Measurements from ENCODE around the gene SLCO1A2. TPM values are rescaled to one million over a fixed set of nuclear protein-coding genes. Genes with fewer than 3 reads are reported as not detected.

SLCO1A2 gene
- total RNA-seq, 4 donors from 2014 or later: not detected

DNA sequence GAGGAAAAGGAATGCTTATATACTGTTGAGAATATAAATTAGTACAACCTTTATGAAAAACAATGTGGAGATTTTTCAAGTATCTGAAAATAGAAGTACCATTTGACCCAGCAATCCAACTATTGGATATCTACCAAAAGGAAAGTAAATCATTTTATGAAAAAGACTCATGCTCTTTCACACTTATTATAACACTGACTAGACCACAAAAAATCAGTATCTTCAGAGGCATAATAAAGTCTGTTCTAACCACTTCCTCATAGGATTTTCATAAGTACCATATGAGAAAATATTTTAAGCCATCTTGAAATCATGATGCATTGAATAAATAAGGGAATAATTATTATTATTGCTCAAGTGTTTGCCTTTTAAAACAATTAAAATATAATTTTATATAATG, 112.9 kb downstream of the SLCO1A2 start:
- Histone ChIP-seq H3K4me3 (no peak overlapping the region), H3K9me3 (no peaks in the 10 kb centered on the region), H3K27ac (no peak overlapping the region), H3K27me3 (no peaks in the 10 kb centered on the region), H3K4me1 (no peaks in the 10 kb centered on the region), H3K36me3 (no peaks in the 10 kb centered on the region)
- DNase-seq: no peak
- TF ChIP-seq POLR2A (IDR thresholded peaks at IDR 0.05): no peak
- TF ChIP-seq CTCF (IDR thresholded peaks at IDR 0.05): no peak

- TF ChIP-seq POLR2A (IDR thresholded peaks at IDR 0.05) (no peak), CTCF (IDR thresholded peaks at IDR 0.05) (no peak)
- no peaks in the 10 kb centered on the region for H3K9me3 ChIP-seq
- H3K27ac ChIP-seq: no peak overlapping the region
- no peaks in the 10 kb centered on the region for H3K36me3 ChIP-seq
- no peaks in the 10 kb centered on the region for H3K27me3 ChIP-seq
- DNase-seq: no peak
- H3K4me1 ChIP-seq: no peaks in the 10 kb centered on the region
- H3K4me3 ChIP-seq: no peak overlapping the region
Measured at GRCh38 chr12:21221072-21221471, 113.6 kb downstream of the SLCO1A2 start.

- DNase-seq: no peak
- Histone ChIP-seq H3K36me3 (no peaks in the 10 kb centered on the region), H3K9me3 (no peaks in the 10 kb centered on the region), H3K4me3 (no peak overlapping the region), H3K4me1 (no peaks in the 10 kb centered on the region), H3K27me3 (no peaks in the 10 kb centered on the region), H3K27ac (no peak overlapping the region)
- TF ChIP-seq POLR2A (IDR thresholded peaks at IDR 0.05) (no peak), CTCF (IDR thresholded peaks at IDR 0.05) (no peak)
Measured at GRCh38 chr12:21220266-21220665, 114.5 kb downstream of the SLCO1A2 start.

DNA sequence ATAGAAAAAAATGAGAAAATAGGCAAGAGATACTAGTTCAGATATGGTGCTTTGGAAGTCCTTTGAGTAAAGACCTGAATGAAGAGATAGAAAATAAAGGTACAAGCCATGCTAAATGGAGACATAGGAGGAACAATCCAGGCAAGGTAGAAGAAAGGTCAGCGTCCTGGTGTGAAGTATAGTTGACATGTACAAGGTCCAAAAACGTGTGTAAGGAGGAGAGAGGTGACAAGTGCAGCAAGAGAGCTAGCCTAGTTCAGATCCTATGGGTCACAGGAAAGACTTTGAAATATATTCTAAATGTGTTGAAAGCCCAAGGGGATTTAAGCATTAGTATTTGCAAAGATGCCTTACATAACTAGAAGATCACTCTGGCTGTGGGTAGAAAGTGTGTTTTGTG, 115.5 kb downstream of the SLCO1A2 start:
- Histone ChIP-seq H3K4me1 (no peaks in the 10 kb centered on the region), H3K27me3 (no peaks in the 10 kb centered on the region), H3K9me3 (no peaks in the 10 kb centered on the region), H3K4me3 (no peak overlapping the region), H3K36me3 (no peaks in the 10 kb centered on the region), H3K27ac (no peak overlapping the region)
- no peak for DNase-seq
- TF ChIP-seq POLR2A (IDR thresholded peaks at IDR 0.05): no peak
- no peak for TF ChIP-seq CTCF (IDR thresholded peaks at IDR 0.05)

Other genes with a start within 250 kb of the SLCO1A2 start
- gene SLCO1B1, start 203.7 kb downstream of the SLCO1A2 start, total RNA-seq: not detected
- gene IAPP, start 38.0 kb upstream of the SLCO1A2 start, total RNA-seq: not detected
- gene PYROXD1, start 102.7 kb upstream of the SLCO1A2 start, total RNA-seq: 10 to 100 TPM; 27.8 to 69.9 (median 43.3) TPM
- 10 to 100 TPM in 2 of 4 donors, 1 to 10 TPM in 2; 6.5 to 33.0 (median 11.0) TPM for gene RECQL, start 166.7 kb upstream of the SLCO1A2 start, total RNA-seq
- 10 to 100 TPM in 2 of 4 donors, 1 to 10 TPM in 2; 6.8 to 31.4 (median 14.0) TPM for gene GOLT1B, start 166.9 kb upstream of the SLCO1A2 start, total RNA-seq
- gene SPX, start 191.4 kb upstream of the SLCO1A2 start, total RNA-seq: not detected